Neutrophil (primary cell): Measurements from ENCODE around the gene SATB2.

ENCODE experiments used
- H3K27ac ChIP-seq: fragments of 200-600 bp; sonication (generic); 2 replicates; pipeline ENCODE4 v1.5.1; 2016; ENCODE audit warnings: mild to moderate bottlenecking, moderate library complexity
- H3K27me3 ChIP-seq: fragments of 200-600 bp; sonication (generic); 2 replicates; pipeline ENCODE4 v1.6.0; 2016; ENCODE audit warnings: mild to moderate bottlenecking
- H3K36me3 ChIP-seq: fragments of 200-600 bp; sonication (generic); 2 replicates; pipeline ENCODE4 v1.5.1; 2017
- H3K4me1 ChIP-seq, 2 experiments: fragments of 200-600 bp in 1 of 2; sonication (generic) in 1 of 2; 1 replicate in 1 of 2; 2 replicates in 1 of 2; pipeline versions ENCODE4 v1.5.1 to v1.6.1; 2013 to 2016; ENCODE audit warnings: low read depth in 1 of 2, low read length in 1 of 2, mild to moderate bottlenecking in 1 of 2, moderate library complexity in 1 of 2; ENCODE audit not compliant: control insufficient read depth in 1 of 2, insufficient read depth in 1 of 2
- H3K4me3 ChIP-seq, 2 experiments: fragments of 200-600 bp in 1 of 2; sonication (generic) in 1 of 2; 1 replicate in 1 of 2; 2 replicates in 1 of 2; pipeline ENCODE4 v1.5.1; 2013 to 2016; ENCODE audit warnings: low read depth in 1 of 2, low read length in 1 of 2, mild to moderate bottlenecking in 1 of 2, moderate library complexity in 1 of 2
- H3K9me3 ChIP-seq: fragments of 200-600 bp; sonication (generic); 2 replicates; pipeline ENCODE4 v1.5.1; 2016
- TF ChIP-seq, protein P1 (sequence below): fragments of 200-600 bp; sonication (generic); IDR thresholded peaks from 2 replicates; pipeline ENCODE4 v1.5.1; 2016; ENCODE audit warnings: antibody characterized with exemption

Gene SATB2

DNA sequence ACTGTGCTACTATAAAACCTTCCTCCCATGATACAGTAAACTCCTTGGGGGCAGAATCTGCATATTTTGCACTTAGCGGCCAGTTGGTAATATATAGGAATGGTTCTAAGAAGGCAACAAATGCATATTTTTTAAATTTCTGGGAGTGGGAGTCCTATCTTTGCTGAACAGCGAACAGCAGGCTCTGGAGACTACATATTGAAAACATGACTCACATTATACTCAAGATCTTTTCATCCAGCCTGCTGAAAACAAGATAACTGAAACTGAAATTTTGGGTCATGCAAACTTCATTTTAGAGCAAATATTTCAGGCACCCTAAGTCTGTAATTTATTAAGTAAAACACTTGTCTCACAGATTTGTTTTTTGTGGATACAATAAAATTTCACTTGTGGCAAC, 122.2 kb downstream of the SATB2 start:
- Histone ChIP-seq H3K36me3 (no peaks in the 10 kb centered on the region), H3K9me3 (no peaks in the 10 kb centered on the region), H3K27me3 (no peaks in the 10 kb centered on the region), H3K4me1 (no peaks in the 10 kb centered on the region), H3K27ac (no peak overlapping the region), H3K4me3 (no peak overlapping the region)
- TF ChIP-seq, protein P1, sequence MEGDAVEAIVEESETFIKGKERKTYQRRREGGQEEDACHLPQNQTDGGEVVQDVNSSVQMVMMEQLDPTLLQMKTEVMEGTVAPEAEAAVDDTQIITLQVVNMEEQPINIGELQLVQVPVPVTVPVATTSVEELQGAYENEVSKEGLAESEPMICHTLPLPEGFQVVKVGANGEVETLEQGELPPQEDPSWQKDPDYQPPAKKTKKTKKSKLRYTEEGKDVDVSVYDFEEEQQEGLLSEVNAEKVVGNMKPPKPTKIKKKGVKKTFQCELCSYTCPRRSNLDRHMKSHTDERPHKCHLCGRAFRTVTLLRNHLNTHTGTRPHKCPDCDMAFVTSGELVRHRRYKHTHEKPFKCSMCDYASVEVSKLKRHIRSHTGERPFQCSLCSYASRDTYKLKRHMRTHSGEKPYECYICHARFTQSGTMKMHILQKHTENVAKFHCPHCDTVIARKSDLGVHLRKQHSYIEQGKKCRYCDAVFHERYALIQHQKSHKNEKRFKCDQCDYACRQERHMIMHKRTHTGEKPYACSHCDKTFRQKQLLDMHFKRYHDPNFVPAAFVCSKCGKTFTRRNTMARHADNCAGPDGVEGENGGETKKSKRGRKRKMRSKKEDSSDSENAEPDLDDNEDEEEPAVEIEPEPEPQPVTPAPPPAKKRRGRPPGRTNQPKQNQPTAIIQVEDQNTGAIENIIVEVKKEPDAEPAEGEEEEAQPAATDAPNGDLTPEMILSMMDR, result no peak

DNA sequence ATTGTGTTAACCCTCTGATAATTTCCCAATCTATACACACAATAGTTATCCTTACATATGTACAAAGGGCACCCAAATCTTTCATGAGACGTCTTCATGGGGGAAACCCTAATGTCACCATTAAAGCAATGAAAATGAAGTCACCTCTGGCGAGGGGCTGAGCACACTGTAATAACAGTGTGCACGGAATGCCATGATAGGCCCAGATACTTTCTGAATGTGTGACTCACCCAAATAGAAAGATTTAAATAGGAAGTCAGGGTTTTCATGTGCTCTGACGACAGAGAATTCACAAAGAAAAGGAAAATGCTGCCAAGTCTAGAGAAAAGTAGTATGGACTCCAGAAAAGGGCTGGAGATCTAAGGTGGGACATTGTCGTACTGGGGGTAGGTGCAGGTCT, 128.3 kb downstream of the SATB2 start:
- no peak overlapping the region for H3K4me3 ChIP-seq
- H3K4me1 ChIP-seq, result no peaks in the 10 kb centered on the region
- H3K9me3 ChIP-seq, result no peaks in the 10 kb centered on the region
- no peaks in the 10 kb centered on the region for H3K36me3 ChIP-seq
- TF ChIP-seq, protein P1, result no peak
- no peak overlapping the region for H3K27ac ChIP-seq
- H3K27me3 ChIP-seq, result no peaks in the 10 kb centered on the region

DNA sequence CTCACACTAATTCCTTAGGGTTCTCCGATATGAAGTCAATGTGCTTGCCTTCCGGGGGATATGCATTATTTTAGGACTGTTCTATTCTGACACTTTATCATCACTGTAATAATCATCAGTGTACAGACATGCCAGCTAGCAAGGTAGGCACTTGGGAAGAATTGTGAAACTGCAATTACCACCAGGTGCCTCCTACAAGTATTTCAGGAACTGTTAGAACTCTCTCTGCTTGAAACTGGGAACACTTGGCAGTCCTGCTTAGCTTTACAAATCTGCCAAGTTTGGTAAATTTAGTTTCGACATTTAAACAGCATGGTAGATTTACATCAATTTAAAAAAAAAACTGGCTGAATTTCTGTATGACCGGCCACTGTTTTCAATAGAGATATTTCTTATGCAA, 128.7 kb downstream of the SATB2 start:
- H3K36me3 ChIP-seq, result no peaks in the 10 kb centered on the region
- TF ChIP-seq, protein P1, result no peak
- H3K27ac ChIP-seq, result no peak overlapping the region
- H3K4me1 ChIP-seq, result no peaks in the 10 kb centered on the region
- H3K4me3 ChIP-seq, result no peak overlapping the region
- no peaks in the 10 kb centered on the region for H3K9me3 ChIP-seq
- no peaks in the 10 kb centered on the region for H3K27me3 ChIP-seq

DNA sequence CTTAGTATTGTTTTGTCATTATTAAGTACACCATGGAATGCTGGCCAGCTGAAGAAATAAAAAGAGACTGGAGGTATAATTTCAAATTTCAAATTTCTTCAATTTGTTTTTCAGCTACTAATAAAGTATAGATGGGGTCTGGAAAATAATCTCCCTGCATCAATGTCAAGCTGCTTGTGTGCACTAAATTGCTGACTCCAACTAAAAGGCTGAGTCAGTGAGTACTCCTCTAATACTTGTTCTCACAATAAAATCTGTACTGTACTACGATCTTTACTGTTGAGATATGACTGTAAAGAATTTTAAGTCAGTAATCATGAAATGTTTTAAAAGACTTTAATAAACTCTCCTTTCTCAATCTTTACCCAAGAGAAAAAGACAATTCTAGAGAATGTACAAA, 131.9 kb downstream of the SATB2 start:
- no peaks in the 10 kb centered on the region for H3K36me3 ChIP-seq
- TF ChIP-seq, protein P1, result no peak
- no peaks in the 10 kb centered on the region for H3K9me3 ChIP-seq

DNA sequence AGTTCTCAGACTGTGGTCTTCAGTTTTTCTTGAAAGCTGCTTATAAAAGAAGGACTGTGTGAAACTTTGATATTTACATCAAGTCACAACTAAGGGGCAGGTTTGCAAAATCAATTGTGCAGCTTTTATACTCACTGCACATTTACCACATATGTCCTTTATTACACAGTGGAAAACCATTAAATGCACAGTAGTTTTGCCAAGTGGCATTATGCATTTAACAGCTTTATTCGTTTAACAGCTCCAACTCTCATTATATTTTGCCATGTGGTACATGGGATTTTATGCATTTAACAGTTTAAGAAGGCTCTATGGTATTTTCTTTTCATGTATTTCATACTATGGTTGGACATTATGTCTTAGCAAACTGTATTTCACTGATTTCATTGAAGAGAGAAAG, 135.6 kb downstream of the SATB2 start:
- TF ChIP-seq, protein P1, result no peak
- Histone ChIP-seq H3K27me3 (no peaks in the 10 kb centered on the region), H3K4me1 (no peaks in the 10 kb centered on the region), H3K27ac (no peak overlapping the region), H3K9me3 (no peaks in the 10 kb centered on the region), H3K36me3 (no peaks in the 10 kb centered on the region), H3K4me3 (no peak overlapping the region)

More for the DNA sequence above, 131.9 kb downstream of the SATB2 start:
- no peaks in the 10 kb centered on the region for H3K4me1 ChIP-seq
- no peaks in the 10 kb centered on the region for H3K27me3 ChIP-seq
- no peak overlapping the region for H3K27ac ChIP-seq
- no peak overlapping the region for H3K4me3 ChIP-seq

DNA sequence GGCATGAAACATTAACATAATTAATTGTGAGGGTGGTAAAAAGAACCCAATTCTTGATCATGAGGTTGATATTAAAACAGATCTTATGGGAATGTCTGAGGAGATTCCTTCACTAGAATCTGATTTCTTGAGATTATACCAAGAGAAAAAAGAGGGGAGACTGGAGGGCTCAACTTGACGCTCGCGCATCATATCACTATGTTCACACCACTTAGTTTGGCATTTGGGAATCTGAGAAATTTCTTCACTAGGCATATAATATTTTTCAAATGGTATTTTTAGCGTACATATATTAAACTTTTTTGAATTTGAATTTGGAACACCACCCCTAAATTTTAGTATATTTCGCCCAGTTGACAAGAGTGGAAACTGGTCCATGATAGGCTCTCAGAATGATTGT, 140.1 kb downstream of the SATB2 start:
- H3K9me3 ChIP-seq, result no peaks in the 10 kb centered on the region
- no peak overlapping the region for H3K4me3 ChIP-seq
- H3K27me3 ChIP-seq, result no peaks in the 10 kb centered on the region
- no peaks in the 10 kb centered on the region for H3K36me3 ChIP-seq
- H3K4me1 ChIP-seq, result no peaks in the 10 kb centered on the region
- TF ChIP-seq, protein P1, result no peak
- no peak overlapping the region for H3K27ac ChIP-seq
